Inferior parietal cortex (tissue), 1 donor: ENCODE results near the gene RASAL1.

ENCODE experiments used
- DNase-seq: peaks from one replicate; pipeline ENCODE4 v3.0.0-alpha.2; 2016; ENCODE audit errors: extremely low spot score

Gene RASAL1

DNA sequence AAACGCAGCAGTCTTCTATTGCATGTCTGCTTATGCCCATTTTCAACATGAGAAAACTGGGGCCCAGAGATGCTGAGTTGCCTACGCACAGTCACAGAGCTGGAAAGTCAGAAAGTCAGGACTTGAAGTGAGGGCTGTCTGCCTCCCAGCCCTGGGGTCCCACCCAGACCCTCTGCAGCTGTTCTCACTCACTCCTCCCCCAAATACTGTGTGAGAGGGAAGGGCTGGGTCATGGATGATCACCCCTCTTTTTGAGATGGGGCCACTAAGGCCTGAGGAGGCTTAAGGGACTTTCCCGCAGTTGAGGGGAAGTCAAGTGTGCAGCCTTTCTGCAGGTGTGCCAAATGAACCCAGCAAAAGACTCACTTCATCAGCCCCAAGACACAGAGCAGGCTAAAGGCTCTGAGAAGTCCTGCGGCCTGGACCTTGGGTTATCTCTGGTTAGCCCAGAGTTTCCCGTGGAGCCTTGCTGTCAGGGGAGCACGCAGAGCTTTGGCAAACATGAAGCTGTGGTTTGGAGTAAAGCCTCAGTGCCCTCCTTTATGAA, 60.4 kb downstream of the RASAL1 start:
- DNase-seq, result no peak

- no peak for DNase-seq
These were observed 62.0 kb downstream of the RASAL1 start for GRCh38 chr12:113073586-113073985.

DNA sequence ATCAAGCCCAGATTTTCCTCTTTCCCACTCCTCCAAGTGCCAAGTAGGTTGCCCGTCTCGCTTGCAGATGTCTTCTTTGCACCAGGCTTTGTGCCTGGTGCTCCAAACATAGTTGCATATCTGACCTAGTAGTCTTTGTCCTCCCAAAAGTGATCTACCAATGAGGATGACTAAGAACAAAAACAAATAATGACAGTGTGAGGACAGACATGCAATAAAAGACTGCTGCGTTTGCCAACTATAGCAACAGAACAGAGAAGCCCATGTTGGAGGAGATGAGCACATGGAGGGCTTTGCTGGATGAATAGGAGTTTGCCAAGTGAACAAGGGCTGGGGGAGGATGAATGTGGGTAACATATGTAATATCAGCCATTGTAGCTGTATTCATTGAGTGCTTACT, 63.4 kb downstream of the RASAL1 start:
- no peak for DNase-seq

DNA sequence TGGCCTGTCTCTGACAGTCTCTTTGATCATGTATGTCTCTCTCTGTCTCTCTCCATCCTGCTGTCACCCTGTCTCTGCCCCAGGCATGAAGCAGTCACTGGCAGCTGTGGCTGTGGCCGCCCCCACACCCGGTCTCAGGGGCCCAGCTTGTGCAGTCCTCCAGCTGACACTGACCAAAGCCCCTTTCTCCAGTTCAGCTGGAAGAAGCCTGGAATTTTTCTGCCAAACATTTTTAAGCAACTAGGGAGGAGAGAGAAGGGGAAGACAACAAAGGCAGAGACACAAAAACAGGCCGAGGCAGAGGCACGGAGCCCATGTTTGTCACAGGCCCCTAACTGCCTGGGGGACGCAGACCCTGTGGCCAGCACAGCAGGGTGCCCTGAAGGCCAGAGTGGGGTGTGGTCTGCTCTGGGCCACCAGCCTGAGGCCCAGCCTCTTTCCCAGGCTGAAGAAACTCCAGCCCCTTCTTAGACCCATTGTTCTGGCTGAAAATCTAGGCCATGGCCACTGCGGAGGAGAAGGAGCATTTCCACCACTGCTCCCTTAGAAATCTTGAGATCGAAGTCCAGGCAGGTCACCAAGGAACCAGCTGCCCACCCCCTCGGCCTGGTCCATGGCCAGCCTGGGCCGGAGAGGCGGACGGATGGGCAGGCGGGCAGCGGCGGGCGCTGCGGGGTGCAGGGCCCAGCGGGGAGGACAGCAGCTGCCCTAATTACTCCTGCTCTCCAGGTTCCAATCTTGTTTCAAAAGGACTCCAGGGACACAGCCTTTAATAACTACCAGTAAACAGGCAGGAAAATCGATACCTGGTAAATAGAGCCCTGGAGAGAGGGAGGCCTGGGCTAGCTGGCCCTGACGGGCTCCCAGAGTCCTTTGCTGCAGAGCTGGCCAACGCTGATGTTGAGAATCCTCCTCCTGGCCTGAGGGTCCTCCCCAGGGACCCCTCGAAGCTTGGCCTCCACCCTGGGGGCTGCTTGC, 64.1 kb downstream of the RASAL1 start:
- no peak for DNase-seq

DNA sequence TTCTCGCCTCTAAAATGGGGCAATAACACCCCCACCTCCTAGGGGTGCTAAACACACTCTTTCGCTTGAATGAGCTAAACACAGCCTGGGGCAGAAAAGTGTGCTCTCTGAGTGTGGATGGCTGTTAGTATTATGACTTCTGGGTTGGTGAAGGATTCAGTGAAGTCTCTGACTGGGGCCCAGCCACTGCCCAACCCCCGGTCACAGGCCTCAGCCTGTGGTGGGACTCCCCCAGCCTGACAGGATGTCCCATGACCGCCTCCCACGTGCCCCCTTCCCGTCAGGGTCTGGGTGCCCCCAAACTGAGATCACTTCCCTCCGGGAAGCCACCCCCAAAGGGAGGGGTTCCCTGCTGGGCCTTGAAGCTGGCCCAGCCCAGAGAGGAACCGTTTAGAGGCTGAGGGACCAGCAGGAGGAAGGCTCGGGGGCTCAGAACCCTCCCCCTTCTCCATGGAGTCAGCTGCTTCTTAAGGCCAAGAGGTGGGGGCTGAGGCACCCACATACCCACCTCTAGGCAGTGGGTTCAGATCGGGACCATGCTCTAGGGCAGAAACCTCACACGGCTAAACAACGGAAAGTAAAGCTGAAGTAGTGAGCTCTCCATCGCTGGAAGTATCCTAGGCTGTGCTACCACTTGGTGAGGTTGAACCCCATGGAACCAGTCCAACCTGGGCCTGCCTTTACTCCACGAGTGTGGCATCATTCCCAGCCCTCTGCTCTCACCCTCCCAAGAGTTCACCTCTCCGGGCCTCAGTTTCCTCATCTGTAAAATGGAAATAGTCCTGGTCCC, 65.2 kb downstream of the RASAL1 start:
- DNase-seq, result no peak

DNA sequence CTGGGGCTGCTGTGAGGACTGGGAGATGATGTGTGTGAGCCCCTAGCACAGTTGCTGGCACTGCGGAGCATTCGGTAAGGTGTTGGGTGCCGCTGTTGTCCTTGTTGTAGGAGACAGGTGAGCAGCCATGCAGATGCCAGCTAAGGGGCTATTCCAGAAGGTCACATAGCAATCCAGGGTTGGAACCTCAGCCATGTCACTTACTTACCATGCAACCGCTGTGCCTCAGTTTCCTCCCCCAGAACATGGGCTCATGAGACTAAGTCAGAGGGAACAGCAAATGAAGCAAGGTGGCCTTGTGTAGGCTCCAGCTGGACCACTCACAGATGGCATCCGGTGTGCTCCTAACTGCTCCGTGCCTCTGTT, 65.8 kb downstream of the RASAL1 start:
- DNase-seq, result no peak

- no peak for DNase-seq
These were observed 66.4 kb downstream of the RASAL1 start for GRCh38 chr12:113069149-113069548.

DNA sequence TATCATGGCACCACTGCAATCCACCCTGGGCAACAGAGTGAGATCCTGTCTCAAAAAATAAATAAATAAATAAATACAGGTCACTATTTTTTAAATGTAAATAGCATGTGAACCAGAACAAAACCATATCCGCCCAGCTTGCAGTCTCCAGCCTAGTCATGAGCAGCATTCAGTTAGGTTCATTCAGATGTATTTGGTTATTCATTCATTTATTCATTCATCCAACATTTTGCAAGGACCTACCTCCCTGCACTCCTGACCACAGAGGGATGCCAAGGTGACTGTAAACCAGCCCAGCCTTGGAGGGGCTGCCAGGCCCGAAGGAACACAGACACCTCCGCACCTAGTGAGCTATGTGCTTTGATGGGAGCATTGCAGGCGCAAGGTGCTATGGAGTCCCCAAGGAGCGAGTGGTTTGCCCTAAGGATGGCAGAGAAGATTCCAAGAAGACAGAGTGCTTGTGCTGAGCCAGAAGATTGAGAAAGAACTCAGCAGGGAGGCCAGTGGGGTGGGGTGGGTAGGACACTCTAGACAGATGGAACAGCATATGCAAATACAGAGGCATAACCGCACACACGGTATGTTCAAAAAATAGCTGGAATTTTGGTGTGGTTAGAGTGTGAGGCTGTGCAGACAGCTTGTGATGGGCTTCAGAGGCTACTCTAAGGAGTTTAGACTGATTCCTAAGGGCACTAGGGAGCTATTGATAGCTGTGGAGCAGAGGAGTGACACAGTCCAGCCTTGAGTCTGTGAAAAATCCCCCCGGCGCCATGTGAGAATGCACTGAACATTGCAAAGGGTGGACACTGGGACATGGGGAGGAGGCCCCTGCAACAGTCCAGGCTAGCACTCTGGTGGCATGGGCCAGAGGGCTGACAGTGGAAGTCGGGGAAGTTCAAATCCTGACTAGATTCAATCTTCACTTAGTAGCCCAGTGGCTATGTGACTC, 67.3 kb downstream of the RASAL1 start:
- no peak for DNase-seq

- DNase-seq, result no peak
These were observed 68.7 kb downstream of the RASAL1 start for GRCh38 chr12:113066813-113067400.

DNA sequence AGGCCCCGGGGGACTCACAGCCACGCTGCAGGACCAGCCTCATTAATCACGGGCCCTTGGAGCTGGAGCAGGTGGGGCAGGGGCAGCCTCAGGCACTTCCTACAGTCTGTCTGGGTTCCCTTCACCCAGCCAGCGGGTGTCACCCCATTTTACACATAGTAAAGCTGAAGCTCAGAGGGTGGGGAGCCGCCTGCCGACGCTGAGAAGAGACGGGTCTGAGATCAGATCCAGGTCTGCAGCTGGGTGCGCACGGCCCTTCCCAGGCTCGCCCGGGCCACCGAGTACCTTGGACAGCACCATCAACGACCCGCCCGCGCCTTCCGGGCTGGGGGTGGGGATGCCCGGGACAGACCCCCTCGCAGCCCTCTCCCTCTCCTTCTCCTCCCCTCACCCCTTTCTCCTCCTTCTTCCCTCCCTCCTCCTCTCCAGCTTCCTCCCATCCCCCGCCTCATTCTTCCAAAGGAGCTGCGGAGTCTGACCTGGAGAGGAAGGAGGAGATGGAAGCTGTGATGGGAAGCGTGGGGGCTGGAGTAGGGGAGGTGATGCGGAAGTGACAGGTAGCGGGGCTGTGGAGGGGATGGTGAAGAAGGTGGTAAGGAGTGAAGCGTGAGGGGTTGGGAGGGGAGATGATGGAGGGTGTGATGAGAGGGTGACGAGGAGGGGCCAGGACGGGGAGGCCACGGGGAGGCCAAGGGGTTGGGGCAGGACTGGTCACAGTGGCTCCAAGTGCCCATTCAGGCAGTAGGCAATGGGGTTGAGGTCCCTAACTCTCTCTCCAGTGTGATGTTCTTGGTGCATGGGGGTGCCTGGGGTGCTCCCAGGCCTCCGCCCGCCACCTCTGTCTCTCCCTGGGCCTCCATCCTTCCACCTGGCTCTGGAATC, 70.2 kb downstream of the RASAL1 start:
- no peak for DNase-seq

DNA sequence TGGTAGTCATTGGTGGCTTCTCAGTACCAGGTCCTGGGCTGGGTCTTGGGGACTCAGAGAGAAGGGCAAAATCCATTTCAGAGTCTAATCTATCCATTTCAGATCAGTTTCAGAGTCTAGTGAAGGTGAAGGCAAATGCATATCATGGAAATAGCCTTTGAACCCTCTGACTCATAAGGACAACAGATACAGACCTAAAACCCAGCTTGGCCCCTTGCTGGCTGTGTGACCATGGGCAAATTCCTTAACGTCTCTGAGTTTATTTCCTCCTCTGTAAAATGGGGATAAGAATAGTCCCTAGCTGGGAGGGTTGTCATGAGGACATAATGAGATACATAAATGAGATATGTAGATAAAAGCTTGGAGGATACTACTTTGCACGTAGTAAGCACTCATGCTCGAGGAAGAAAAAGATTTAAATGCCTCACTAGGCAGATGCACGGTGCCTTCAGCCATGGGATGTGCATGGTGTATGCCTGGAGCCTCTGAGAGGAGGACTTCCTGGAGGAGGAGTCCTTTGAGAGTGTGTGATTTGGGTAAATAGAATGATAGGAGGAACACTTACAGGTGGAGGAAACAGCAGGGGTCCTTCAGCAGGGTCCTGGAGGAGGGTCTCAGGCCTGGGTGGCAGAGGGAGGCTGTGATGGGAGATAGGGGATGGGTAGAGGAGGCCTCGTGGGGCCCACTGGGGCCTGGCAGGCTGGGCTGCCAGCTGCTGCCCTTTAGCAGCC, 71.0 kb downstream of the RASAL1 start:
- DNase-seq, result no peak

- DNase-seq, result no peak
These were observed 71.9 kb downstream of the RASAL1 start for GRCh38 chr12:113063396-113064350.

DNA sequence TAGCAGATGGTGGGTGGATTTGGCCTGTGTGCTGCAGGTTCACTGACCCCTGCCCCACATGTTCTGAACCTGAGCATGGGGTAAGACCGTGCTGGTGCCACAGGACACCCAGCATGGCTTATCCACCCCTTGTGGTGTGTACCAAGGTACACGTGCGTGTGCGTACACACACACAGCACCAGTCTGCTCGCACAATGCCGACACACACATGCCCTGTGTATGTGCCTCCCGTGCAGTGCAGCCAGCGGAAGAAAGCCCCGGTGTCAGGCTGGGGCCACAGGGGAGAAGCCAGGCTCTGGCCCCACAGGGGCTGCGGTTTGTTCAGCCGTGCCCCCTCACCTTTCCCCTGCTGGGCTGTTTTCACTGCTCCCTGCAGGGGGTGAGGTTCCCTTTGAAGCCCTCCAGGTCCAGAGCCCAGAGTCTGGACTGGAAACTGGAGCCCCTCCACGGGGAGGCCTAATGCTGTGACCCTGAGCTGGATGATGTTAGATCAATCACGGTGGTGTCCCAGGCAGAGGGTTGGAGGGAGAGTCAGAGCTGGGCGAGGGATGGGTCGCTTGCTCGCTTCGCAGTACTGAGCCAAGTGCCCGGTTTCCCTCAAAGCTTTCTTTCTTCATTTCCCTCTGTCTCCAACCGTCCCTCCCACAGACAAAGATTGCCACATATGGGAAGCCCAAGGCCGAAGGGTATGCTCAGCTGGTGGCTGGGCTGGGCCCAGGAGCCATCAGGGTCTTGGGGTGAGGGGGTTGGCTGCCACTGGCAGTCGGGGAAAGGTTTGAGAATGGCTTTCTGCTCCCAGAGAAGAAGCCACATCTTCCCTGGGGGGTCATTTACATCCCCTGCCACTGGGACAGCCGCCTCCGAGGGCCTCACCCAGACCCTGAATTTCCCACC, 72.8 kb downstream of the RASAL1 start:
- DNase-seq, result no peak

GRCh38 chr12:113061061-113061694, 74.4 kb downstream of the RASAL1 start:
- DNase-seq, result no peak

- DNase-seq, result no peak
These were observed 75.1 kb downstream of the RASAL1 start for GRCh38 chr12:113060336-113060960.

- no peak for DNase-seq
These were observed 76.4 kb downstream of the RASAL1 start for GRCh38 chr12:113059071-113059595.
